GM19438 (cell line): ENCODE measurements around the gene SPEG.

Source experiments
- ATAC-seq: cut with Tn5 transposase; IDR thresholded peaks from one replicate; pipeline ENCODE4 v1.9.1; 2021; ENCODE audit warnings: low read depth; ENCODE audit not compliant: unreplicated experiment

Gene SPEG

GRCh38 chr2:219524817-219525216 lies 90.2 kb downstream of the SPEG start:
- ATAC-seq = no peak

GRCh38 chr2:219525533-219526232 lies 91.0 kb downstream of the SPEG start:
- no peak for ATAC-seq

GRCh38 chr2:219526320-219527075 lies 91.9 kb downstream of the SPEG start:
- no peak for ATAC-seq

GRCh38 chr2:219527076-219527394 lies 92.4 kb downstream of the SPEG start:
- ATAC-seq = no peak

GRCh38 chr2:219527472-219527871 lies 92.8 kb downstream of the SPEG start:
- no peak for ATAC-seq

- peak; percentile 93 for ATAC-seq
These were observed 95.7 kb downstream of the SPEG start for GRCh38 chr2:219530048-219530963.

- no peak for ATAC-seq
These were observed 97.2 kb downstream of the SPEG start for GRCh38 chr2:219531639-219532377.

GRCh38 chr2:219532378-219532649 lies 97.7 kb downstream of the SPEG start:
- ATAC-seq = no peak

- no peak for ATAC-seq
These were observed 99.5 kb downstream of the SPEG start for GRCh38 chr2:219533930-219534661.

- no peak for ATAC-seq
These were observed 101.8 kb downstream of the SPEG start for GRCh38 chr2:219536425-219536824.

- ATAC-seq = no peak
These were observed 102.3 kb downstream of the SPEG start for GRCh38 chr2:219536967-219537366.

- ATAC-seq = no peak
These were observed 103.2 kb downstream of the SPEG start for GRCh38 chr2:219537657-219538488.

GRCh38 chr2:219538504-219538951 lies 103.9 kb downstream of the SPEG start:
- ATAC-seq = no peak

GRCh38 chr2:219538956-219539788 lies 104.5 kb downstream of the SPEG start:
- no peak for ATAC-seq

GRCh38 chr2:219539926-219540678 lies 105.5 kb downstream of the SPEG start:
- no peak for ATAC-seq

GRCh38 chr2:219540784-219541504 lies 106.3 kb downstream of the SPEG start:
- ATAC-seq = no peak

GRCh38 chr2:219541611-219542180 lies 107.1 kb downstream of the SPEG start:
- peak; percentile 48 for ATAC-seq
